Measurements from ENCODE around the gene MYLK.
"Not testable (repeated sequence)": the region's sequence is repeated elsewhere in the genome, so short reads cannot be mapped to it uniquely, and the experiment has no call there.

- TF ChIP-seq POLR2A, CTCF (IDR thresholded peaks at IDR 0.05): not testable (repeated sequence)
Measured at GRCh38 chr3:123738522-123738921, 145.6 kb downstream of the MYLK start.
